ENCODE results near the gene MET. TPM values are rescaled to one million over a fixed set of nuclear protein-coding genes. Genes with fewer than 3 reads are reported as not detected.

The MET gene
- total and polyA plus RNA-seq, 2 donors (not counting 3 experiments of a cell fraction or from before 2014, with no cell fraction given) = 21.1 to 44.5 TPM

- Histone ChIP-seq H3K9me3 (replicated peaks; ENCODE audit: control insufficient read depth, insufficient read depth, low read length) (no peaks in the 10 kb centered on the region), H3K4me2 (ENCODE audit: insufficient read depth, low read length) (no peak overlapping the region), H3K27me3 (ENCODE audit: control insufficient read depth in 2 of 2, insufficient read depth in 2 of 2, low read length in 2 of 2) (no peaks in the 10 kb centered on the region), H3K36me3 (ENCODE audit: control insufficient read depth in 2 of 2, extremely low read depth in 1 of 2, insufficient read depth in 2 of 2, low read length in 2 of 2) (no peaks in the 10 kb centered on the region), H3K4me1 (ENCODE audit: control insufficient read depth, extremely low read depth, insufficient read depth, low read length) (peaks cover 15% of the 10 kb centered on the region), H3K27ac (ENCODE audit: insufficient read depth, low read depth, low read length) (no peak overlapping the region), H2AFZ (ENCODE audit: low read depth, low read length) (no peak overlapping the region), H3K9ac (replicated peaks; ENCODE audit: extremely low read depth, insufficient read depth, low read length) (no peak overlapping the region), H4K20me1 (replicated peaks; ENCODE audit: control insufficient read depth, extremely low read depth, insufficient read depth, low read length) (no peaks in the 10 kb centered on the region), H3K9me1 (replicated peaks; ENCODE audit: control insufficient read depth, extremely low read depth, insufficient read depth, low read length) (no peaks in the 10 kb centered on the region), H3K4me3 (replicated peaks in 1 of 3; ENCODE audit: insufficient read depth in 1 of 3, low read depth in 1 of 3, low read length in 3 of 3) (no peak overlapping the region), H3K79me2 (ENCODE audit: control insufficient read depth, insufficient read depth, low read length) (peaks cover 19% of the 10 kb centered on the region)
- intact Hi-C loops (cut with micrococcal nuclease) (no loop called here), dilution Hi-C loops (cut with MboI; ENCODE audit: extremely low pct_ligation_motif_present, low sequenced_read_pairs) (no loop called here)
- BruUV-seq (replicated peaks) = no TSS peak
- DNase-seq (ENCODE audit: low read depth, low spot score) (no peak), FAIRE-seq (no peak)
- POLR2A ChIA-PET = no interaction called here
- TF ChIP-seq FOS (IDR thresholded peaks at IDR 0.05; ENCODE audit: borderline replicate concordance, insufficient read depth, low read length) (no peak), EZH2 (IDR thresholded peaks at IDR 0.05; ENCODE audit: borderline replicate concordance, low read depth, low read length, severe bottlenecking) (no peak), MAX (IDR thresholded peaks at IDR 0.05; ENCODE audit: insufficient read depth, insufficient read length) (no peak), MYC (IDR thresholded peaks at IDR 0.05; ENCODE audit: low read depth, low read length) (no peak)
- CTCF ChIA-PET = no interaction called here
Measured at GRCh38 chr7:116713500-116713899, 41.5 kb downstream of the MET start.

GRCh38 chr7:116713918-116714317 lies 41.9 kb downstream of the MET start:
- TF ChIP-seq FOS (IDR thresholded peaks at IDR 0.05; ENCODE audit: borderline replicate concordance, insufficient read depth, low read length) = peak; percentile 30
- TF ChIP-seq POLR2AphosphoS5 (IDR thresholded peaks at IDR 0.05; ENCODE audit: insufficient read depth, low read depth, low read length) = no peak
- TF ChIP-seq MYC (IDR thresholded peaks at IDR 0.05; ENCODE audit: low read depth, low read length) = no peak
- TF ChIP-seq EZH2 (IDR thresholded peaks at IDR 0.05; ENCODE audit: borderline replicate concordance, low read depth, low read length, severe bottlenecking) = no peak
- no peak for TF ChIP-seq CTCF (IDR thresholded peaks at IDR 0.05; ENCODE audit: extremely low read depth in 1 of 2, insufficient read depth in 1 of 2, low read depth in 1 of 2, low read length in 2 of 2)
- TF ChIP-seq JUN (IDR thresholded peaks at IDR 0.05; ENCODE audit: borderline replicate concordance, insufficient read depth, insufficient read length, low read depth) = no peak
- no peak for TF ChIP-seq GATA2 (IDR thresholded peaks at IDR 0.05; ENCODE audit: insufficient read depth, insufficient read length, low read depth, low read length)
- Histone ChIP-seq H3K9ac (replicated peaks; ENCODE audit: extremely low read depth, insufficient read depth, low read length) (no peak overlapping the region), H3K27ac (ENCODE audit: insufficient read depth, low read depth, low read length) (no peak overlapping the region), H3K4me3 (replicated peaks in 1 of 3; ENCODE audit: insufficient read depth in 1 of 3, low read depth in 1 of 3, low read length in 3 of 3) (no peak overlapping the region), H2AFZ (ENCODE audit: low read depth, low read length) (no peak overlapping the region), H3K4me1 (ENCODE audit: control insufficient read depth, extremely low read depth, insufficient read depth, low read length) (peaks cover 12% of the 10 kb centered on the region), H3K27me3 (ENCODE audit: control insufficient read depth in 2 of 2, insufficient read depth in 2 of 2, low read length in 2 of 2) (no peaks in the 10 kb centered on the region), H4K20me1 (replicated peaks; ENCODE audit: control insufficient read depth, extremely low read depth, insufficient read depth, low read length) (no peaks in the 10 kb centered on the region), H3K9me1 (replicated peaks; ENCODE audit: control insufficient read depth, extremely low read depth, insufficient read depth, low read length) (no peaks in the 10 kb centered on the region), H3K36me3 (ENCODE audit: control insufficient read depth in 2 of 2, extremely low read depth in 1 of 2, insufficient read depth in 2 of 2, low read length in 2 of 2) (no peaks in the 10 kb centered on the region), H3K4me2 (ENCODE audit: insufficient read depth, low read length) (no peak overlapping the region), H3K79me2 (ENCODE audit: control insufficient read depth, insufficient read depth, low read length) (peaks cover 16% of the 10 kb centered on the region), H3K9me3 (replicated peaks; ENCODE audit: control insufficient read depth, insufficient read depth, low read length) (no peaks in the 10 kb centered on the region)
- intact Hi-C loops (cut with micrococcal nuclease) = no loop called here
- dilution Hi-C loops (cut with MboI; ENCODE audit: extremely low pct_ligation_motif_present, low sequenced_read_pairs) = no loop called here
- no TSS peak for BruUV-seq (replicated peaks)
- CTCF ChIA-PET = no interaction called here
- DNase-seq (ENCODE audit: low read depth, low spot score) (no peak), FAIRE-seq (no peak)
- POLR2A ChIA-PET = no interaction called here

Measured in endothelial cell of umbilical vein (primary cell).